A549 treated with dexamethasone at 1 μM for 4 hours (cell line): Measurements from ENCODE around the gene IL1RAP. TPM values are rescaled to one million over a fixed set of nuclear protein-coding genes. Genes with fewer than 3 reads are reported as not detected.

ENCODE experiments used
- total RNA-seq: library from RNA; stranded (reverse); fragments of 200-300 nt; extraction: Qiagen RNA extraction; gene quantifications from 5 replicates; pipeline ENCODE4 v1.2.3, GENCODE V29; 2022

Gene IL1RAP, protein sequence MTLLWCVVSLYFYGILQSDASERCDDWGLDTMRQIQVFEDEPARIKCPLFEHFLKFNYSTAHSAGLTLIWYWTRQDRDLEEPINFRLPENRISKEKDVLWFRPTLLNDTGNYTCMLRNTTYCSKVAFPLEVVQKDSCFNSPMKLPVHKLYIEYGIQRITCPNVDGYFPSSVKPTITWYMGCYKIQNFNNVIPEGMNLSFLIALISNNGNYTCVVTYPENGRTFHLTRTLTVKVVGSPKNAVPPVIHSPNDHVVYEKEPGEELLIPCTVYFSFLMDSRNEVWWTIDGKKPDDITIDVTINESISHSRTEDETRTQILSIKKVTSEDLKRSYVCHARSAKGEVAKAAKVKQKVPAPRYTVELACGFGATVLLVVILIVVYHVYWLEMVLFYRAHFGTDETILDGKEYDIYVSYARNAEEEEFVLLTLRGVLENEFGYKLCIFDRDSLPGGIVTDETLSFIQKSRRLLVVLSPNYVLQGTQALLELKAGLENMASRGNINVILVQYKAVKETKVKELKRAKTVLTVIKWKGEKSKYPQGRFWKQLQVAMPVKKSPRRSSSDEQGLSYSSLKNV
- 4.0 to 7.3 TPM (median 5.0 TPM) in 5 replicates for total RNA-seq

DNA sequence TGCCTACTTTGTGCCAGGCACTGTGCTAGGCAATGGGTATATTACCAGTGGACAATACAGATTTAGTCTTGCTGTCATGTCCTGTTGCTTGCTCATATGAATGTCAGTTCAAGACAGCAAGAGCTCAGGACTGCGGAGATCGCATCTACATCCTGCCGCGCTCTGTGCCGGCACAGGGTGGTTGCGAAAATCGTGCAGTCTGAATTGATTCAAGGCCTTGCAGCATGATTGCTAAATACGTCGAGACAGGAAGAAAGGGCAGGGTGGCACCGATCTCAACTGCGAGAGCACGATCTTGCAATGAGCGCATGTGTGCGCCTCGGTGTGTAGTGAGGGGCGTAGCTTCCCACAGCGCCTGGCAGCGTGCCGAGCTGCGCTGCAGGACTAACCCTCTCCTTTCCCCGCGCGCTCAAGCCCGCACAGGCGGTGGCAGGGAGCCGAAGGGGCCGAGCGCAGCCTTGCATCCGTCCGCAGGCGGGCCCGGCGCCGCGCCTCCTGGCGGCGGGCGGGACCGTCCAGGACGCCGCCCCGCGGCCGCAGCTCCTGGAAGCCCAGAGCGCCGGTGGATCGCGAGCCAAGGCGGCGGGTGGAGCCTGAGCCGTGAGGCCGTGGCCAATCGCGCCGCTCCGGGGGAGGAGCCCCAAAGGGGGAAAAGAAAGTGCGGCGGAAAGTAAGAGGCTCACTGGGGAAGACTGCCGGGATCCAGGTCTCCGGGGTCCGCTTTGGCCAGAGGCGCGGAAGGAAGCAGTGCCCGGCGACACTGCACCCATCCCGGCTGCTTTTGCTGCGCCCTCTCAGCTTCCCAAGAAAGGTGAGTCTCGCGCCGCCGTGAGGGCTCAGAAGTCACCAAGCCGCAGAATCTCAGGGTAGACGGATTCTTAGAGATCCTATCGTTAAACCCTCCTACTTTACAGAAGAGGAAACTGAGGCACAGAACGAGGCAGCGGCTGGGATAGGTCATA is at the start of gene IL1RAP:
Gene IL1RAP (plus strand): TSS at position 677 of the 962 bp plus-strand sequence. CDS start 50,205 bp downstream, outside the sequence.

Other genes with a start within 250 kb of the IL1RAP start
- 17.9 to 24.5 TPM (median 19.9 TPM) in 5 replicates for gene CLDN1, start 191.6 kb upstream of the IL1RAP start, total RNA-seq
- 0.06 to 0.10 TPM (median 0.08 TPM) in 4 of 5 replicates, not detected in the other for gene CLDN16, start 125.9 kb upstream of the IL1RAP start, total RNA-seq
- not detected in 5 replicates for gene TMEM207, start 64.2 kb upstream of the IL1RAP start, total RNA-seq